WI38 (cell line): ENCODE results near the gene LINC01488.

Experiments
- H3K4me3 ChIP-seq: 2 replicates; pipeline ENCODE4 v1.5.1; 2011; ENCODE audit warnings: low read depth, mild to moderate bottlenecking, control low read depth, low read length
- CTCF ChIP-seq: IDR thresholded peaks from 2 replicates; pipeline ENCODE4 v1.5.1; 2012; ENCODE audit warnings: low read depth, mild to moderate bottlenecking, control low read depth, low read length

The LINC01488 gene

GRCh38 chr11:69481393-69481844 lies at the start of gene LINC01488:
LINC01488 (plus strand) TSS chr11:69481663.
- no peak for TF ChIP-seq CTCF
- H3K4me3 ChIP-seq: no peak within 1 kb of the TSS

DNA sequence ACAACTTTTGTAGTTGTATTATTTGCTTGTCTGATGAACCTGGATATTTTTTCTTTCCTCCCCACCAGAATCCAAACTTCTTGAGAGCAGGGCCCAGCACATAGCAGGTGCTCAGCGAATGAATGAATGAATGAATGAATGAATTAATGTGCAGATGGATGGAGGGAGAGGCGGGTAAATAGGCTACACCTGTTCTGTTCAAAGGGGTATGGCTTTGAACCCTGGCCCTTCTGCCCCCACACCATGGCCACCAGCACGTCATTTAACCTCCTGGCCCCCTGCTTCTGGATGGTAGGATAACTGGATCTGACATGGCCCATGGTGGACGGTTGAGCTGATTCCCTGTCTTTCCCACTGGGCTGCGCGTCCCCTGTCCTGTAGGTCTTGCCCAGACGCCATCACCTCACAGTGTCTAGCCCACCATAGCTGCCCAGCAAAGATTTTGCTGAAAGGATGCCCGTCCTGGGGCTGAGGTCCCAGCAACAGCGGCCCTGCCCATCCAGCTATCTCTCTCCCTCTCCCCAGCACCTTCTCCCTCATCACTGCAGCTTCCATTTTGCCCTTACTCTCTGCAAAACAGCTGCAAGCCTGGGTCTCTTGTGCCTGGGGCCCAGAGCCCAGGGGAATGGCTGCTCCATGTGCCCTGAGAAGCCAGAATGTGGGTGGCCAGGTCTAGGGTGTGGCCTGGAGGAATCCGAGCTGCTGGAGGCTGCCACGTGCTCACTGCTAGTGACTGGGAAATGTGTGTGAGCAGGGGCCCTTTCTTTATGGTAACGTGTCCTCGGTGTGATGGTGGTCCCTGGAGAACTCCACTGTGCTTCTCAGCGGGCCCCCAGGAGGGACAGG lies 49.3 kb upstream of the LINC01488 start:
- no peak for TF ChIP-seq CTCF
- H3K4me3 ChIP-seq: no peak overlapping the region

DNA sequence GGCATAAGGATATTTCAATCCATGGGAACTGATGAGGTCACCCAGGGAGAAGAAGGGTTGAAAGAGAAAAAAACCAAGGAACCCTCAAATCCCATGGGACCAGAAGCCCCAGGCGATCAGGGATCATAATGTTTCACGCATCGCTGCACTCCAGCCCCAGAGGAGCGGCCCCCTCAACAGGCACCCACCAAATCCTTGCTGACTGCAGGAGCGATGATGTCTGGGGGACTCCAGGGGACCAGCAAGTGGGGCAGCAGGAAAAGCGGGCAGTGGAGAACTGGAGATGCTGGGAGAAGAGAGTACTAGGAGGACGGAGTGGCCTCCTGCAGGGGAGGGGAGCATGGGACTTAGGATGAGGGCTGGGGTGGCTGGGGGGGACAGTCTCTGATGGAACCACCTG lies 47.7 kb upstream of the LINC01488 start:
- no peak overlapping the region for H3K4me3 ChIP-seq
- TF ChIP-seq CTCF: no peak

GRCh38 chr11:69434471-69434931 lies 47.0 kb upstream of the LINC01488 start:
- TF ChIP-seq CTCF: no peak
- no peak overlapping the region for H3K4me3 ChIP-seq

GRCh38 chr11:69435161-69435986 lies 46.1 kb upstream of the LINC01488 start:
- TF ChIP-seq CTCF: no peak
- H3K4me3 ChIP-seq: no peak overlapping the region

GRCh38 chr11:69436041-69436982 lies 45.2 kb upstream of the LINC01488 start:
- TF ChIP-seq CTCF: no peak
- H3K4me3 ChIP-seq: no peak overlapping the region
